Upper lobe of right lung (tissue), 1 donor: ENCODE results near the gene COL4A1. TPM values are rescaled to one million over a fixed set of nuclear protein-coding genes. Genes with fewer than 3 reads are reported as not detected.

Experiments used
- ATAC-seq: fragments of 200-7000 bp; cut with Tn5 transposase; one replicate; pipeline ENCODE4 v1.9.1; 2020; ENCODE audit warnings: mild to moderate bottlenecking, moderate library complexity
- DNase-seq: peaks from one replicate; pipeline ENCODE4 v3.0.0-alpha.2; 2020
- H3K27ac ChIP-seq: fragments of 200-600 bp; one replicate; pipeline ENCODE4 v1.8.0; 2022
- H3K27me3 ChIP-seq: fragments of 200-600 bp; one replicate; pipeline ENCODE4 v1.8.0; 2022; ENCODE audit warnings: mild to moderate bottlenecking
- H3K36me3 ChIP-seq: fragments of 200-600 bp; one replicate; pipeline ENCODE4 v1.8.0; 2022
- H3K4me1 ChIP-seq: fragments of 200-600 bp; one replicate; pipeline ENCODE4 v1.8.0; 2022
- H3K4me3 ChIP-seq: fragments of 200-600 bp; one replicate; pipeline ENCODE4 v1.8.0; 2022; ENCODE audit warnings: mild to moderate bottlenecking
- H3K9me3 ChIP-seq: fragments of 200-600 bp; one replicate; pipeline ENCODE4 v1.8.0; 2022
- intact Hi-C: fragments of 100-400 bp; cut with DNase I; formaldehyde crosslinking; loops from one replicate; pipeline ENCODE4 v1.11.0; 2022
- total RNA-seq: library from RNA; stranded (reverse); fragmentation: NEBNext Ultra II Directional; extraction: Animal tissue kit (Norgen Biotek cat#: 25700); gene quantifications from one replicate; pipeline ENCODE4 v1.2.1, GENCODE V29; 2021
- TF ChIP-seq, protein P1 (sequence below): fragments of 200-600 bp; IDR thresholded peaks from one replicate; pipeline ENCODE4 v1.8.0; 2022; ENCODE audit warnings: antibody characterized with exemption
- donor health status: DM: no; HTN: yes; CAD: no; lungs with severe emphysema.

COL4A1 gene
- total RNA-seq, 1 donor from 2014 or later = 242 TPM

DNA sequence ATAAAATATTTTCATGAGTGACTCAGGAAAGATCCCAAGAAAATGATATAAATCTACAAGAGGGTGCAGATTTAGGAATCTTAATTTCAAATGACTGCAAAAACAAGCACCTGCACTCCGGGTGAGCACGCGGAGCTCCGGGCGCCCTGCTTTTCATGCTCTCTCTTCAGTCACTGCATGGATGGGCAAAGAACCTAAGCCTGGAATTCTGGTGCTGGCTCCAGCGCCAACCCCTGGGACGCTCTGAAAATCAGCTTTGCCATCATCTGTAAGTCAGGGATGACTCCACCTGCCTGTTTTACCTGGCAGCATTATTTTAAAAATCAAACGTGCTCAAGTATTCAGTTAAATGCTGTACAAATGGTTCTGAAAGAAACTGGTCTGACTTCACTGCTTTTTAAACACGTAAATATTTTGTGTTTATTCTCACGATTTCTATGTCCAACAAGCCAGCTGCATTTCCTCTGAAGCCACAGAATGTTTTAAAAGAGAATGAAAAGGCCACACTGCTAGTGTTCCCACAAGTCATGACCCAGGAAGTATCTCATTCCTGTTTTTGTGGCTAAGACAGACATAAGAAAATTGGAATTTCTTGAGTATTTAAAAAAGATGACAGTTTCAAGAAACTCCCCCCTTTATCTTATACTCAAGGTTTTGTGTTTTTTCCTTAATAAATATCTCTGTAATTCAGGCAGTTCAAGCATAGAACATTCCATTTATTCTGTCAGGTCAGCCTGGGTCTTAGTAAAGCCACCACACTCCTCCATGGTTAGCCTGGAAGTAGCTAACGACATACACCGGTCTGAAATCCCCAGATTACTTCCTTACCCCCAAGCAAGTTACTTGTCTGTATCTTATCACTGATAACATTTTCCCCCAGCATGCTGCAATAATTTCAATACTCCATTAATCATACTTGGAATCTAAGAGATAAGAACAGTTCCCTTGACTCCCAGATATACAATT, 81.1 kb downstream of the COL4A1 start:
- H3K36me3 ChIP-seq = no peaks in the 10 kb centered on the region
- H3K4me1 ChIP-seq = peaks cover 8% of the 10 kb centered on the region
- intact Hi-C loops = loop anchor here (10.0 kb wide), 2 partner anchors 79 to 189 kb away; partner anchors contain the start of genes COL4A1 and COL4A2
- TF ChIP-seq, protein P1, sequence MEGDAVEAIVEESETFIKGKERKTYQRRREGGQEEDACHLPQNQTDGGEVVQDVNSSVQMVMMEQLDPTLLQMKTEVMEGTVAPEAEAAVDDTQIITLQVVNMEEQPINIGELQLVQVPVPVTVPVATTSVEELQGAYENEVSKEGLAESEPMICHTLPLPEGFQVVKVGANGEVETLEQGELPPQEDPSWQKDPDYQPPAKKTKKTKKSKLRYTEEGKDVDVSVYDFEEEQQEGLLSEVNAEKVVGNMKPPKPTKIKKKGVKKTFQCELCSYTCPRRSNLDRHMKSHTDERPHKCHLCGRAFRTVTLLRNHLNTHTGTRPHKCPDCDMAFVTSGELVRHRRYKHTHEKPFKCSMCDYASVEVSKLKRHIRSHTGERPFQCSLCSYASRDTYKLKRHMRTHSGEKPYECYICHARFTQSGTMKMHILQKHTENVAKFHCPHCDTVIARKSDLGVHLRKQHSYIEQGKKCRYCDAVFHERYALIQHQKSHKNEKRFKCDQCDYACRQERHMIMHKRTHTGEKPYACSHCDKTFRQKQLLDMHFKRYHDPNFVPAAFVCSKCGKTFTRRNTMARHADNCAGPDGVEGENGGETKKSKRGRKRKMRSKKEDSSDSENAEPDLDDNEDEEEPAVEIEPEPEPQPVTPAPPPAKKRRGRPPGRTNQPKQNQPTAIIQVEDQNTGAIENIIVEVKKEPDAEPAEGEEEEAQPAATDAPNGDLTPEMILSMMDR = no peak
- ATAC-seq (no peak), DNase-seq (no peak)
- H3K27me3 ChIP-seq = no peaks in the 10 kb centered on the region
- H3K4me3 ChIP-seq = no peak overlapping the region
- H3K9me3 ChIP-seq = no peaks in the 10 kb centered on the region
- peak overlapping the region; percentile 31 for H3K27ac ChIP-seq

- Histone ChIP-seq H3K27me3 (no peaks in the 10 kb centered on the region), H3K9me3 (no peaks in the 10 kb centered on the region), H3K4me3 (no peak overlapping the region), H3K4me1 (peaks cover 8% of the 10 kb centered on the region), H3K36me3 (no peaks in the 10 kb centered on the region), H3K27ac (peak overlapping the region; percentile 4)
- TF ChIP-seq, protein P1 = no peak
- no peak for DNase-seq
- ATAC-seq = no peak
- intact Hi-C loops = loop anchor here (10.0 kb wide), 2 partner anchors 80 to 190 kb away; partner anchors contain the start of genes COL4A1 and COL4A2
Observed at GRCh38 chr13:110225003-110225402, 82.0 kb downstream of the COL4A1 start.

DNA sequence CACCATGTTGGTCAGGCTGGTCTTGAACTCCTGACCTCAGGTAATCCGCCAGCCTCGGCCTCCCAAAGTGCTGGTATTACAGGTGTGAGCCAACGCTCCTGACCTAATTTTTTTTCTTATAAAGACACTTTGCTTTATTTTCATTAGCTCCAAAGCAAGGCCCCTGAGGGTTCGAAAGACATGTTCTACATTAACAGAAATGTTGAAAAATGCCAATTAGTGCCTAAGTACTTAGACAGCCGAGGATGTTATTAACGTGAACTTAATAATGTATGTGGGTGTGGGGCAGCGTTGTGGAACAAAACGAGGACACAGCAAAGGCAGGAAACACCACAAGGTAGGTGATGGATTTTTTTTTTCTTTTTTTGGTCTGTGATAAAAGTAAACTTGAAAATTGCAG, 82.4 kb downstream of the COL4A1 start:
- Histone ChIP-seq H3K4me1 (peaks cover 8% of the 10 kb centered on the region), H3K27ac (no peak overlapping the region), H3K36me3 (no peaks in the 10 kb centered on the region), H3K27me3 (no peaks in the 10 kb centered on the region), H3K4me3 (no peak overlapping the region), H3K9me3 (no peaks in the 10 kb centered on the region)
- DNase-seq (no peak), ATAC-seq (no peak)
- TF ChIP-seq, protein P1 = no peak
- intact Hi-C loops = loop anchor here (10.0 kb wide), 2 partner anchors 80 to 190 kb away; partner anchors contain the start of genes COL4A1 and COL4A2

GRCh38 chr13:110221406-110222117, 85.4 kb downstream of the COL4A1 start:
- DNase-seq (no peak), ATAC-seq (peak; percentile 6)
- H3K9me3 ChIP-seq = no peaks in the 10 kb centered on the region
- H3K27me3 ChIP-seq = no peaks in the 10 kb centered on the region
- H3K4me1 ChIP-seq = peaks cover 29% of the 10 kb centered on the region
- H3K36me3 ChIP-seq = no peaks in the 10 kb centered on the region
- H3K27ac ChIP-seq = peak overlapping the region; percentile 55
- TF ChIP-seq, protein P1 = no peak
- intact Hi-C loops = loop anchor here (10.0 kb wide), 2 partner anchors 83 to 193 kb away; partner anchors contain the start of genes COL4A1 and COL4A2
- H3K4me3 ChIP-seq = no peak overlapping the region

GRCh38 chr13:110220471-110220870, 86.5 kb downstream of the COL4A1 start:
- no peak for DNase-seq
- H3K4me1 ChIP-seq = peaks cover 32% of the 10 kb centered on the region
- H3K27ac ChIP-seq = no peak overlapping the region
- H3K36me3 ChIP-seq = no peaks in the 10 kb centered on the region
- H3K4me3 ChIP-seq = no peak overlapping the region
- no peaks in the 10 kb centered on the region for H3K27me3 ChIP-seq
- peak; percentile 13 for ATAC-seq
- intact Hi-C loops = loop anchor here (10.0 kb wide), 2 partner anchors 84 to 194 kb away; partner anchors contain the start of genes COL4A1 and COL4A2
- TF ChIP-seq, protein P1 = no peak
- no peaks in the 10 kb centered on the region for H3K9me3 ChIP-seq
